Type B pancreatic cell (in vitro differentiated cells): ENCODE results near the gene MEIS2. TPM values are rescaled to one million over a fixed set of nuclear protein-coding genes. Genes with fewer than 3 reads are reported as not detected.

ENCODE experiments used
- DNase-seq: peaks from one replicate; pipeline ENCODE4 v3.0.0; 2021; ENCODE audit warnings: mixed read lengths; ENCODE audit not compliant: unreplicated experiment; ENCODE audit errors: extremely low spot score
- H3K27ac Mint-ChIP-seq: 2 replicates; pipeline ENCODE4 v1.8.0; 2021; ENCODE audit warnings: mild to moderate bottlenecking, mixed read lengths
- H3K27me3 Mint-ChIP-seq: 2 replicates; pipeline ENCODE4 v1.8.0; 2021; ENCODE audit warnings: mixed read lengths
- H3K36me3 Mint-ChIP-seq: 2 replicates; pipeline ENCODE4 v1.8.0; 2021; ENCODE audit warnings: mixed read lengths
- H3K4me1 Mint-ChIP-seq: one replicate; pipeline ENCODE4 v1.8.0; 2021; ENCODE audit warnings: mixed read lengths; ENCODE audit not compliant: unreplicated experiment
- H3K4me3 Mint-ChIP-seq: 2 replicates; pipeline ENCODE4 v1.8.0; 2021; ENCODE audit warnings: mild to moderate bottlenecking, mixed read lengths
- H3K9me3 Mint-ChIP-seq: 2 replicates; pipeline ENCODE4 v1.8.0; 2021; ENCODE audit warnings: mixed read lengths
- total RNA-seq: library from RNA; stranded (reverse); gene quantifications from 2 replicates; pipeline ENCODE4 v1.2.1, GENCODE V29; 2021; ENCODE audit warnings: low replicate concordance
- TF ChIP-seq, protein P1 (sequence below): fragments of 200-600 bp; sonication (generic); conservative IDR thresholded peaks from 2 replicates; pipeline ENCODE4 v1.5.0; 2021; ENCODE audit warnings: antibody characterized with exemption, mild to moderate bottlenecking

Gene MEIS2
- total RNA-seq, 1 donor from 2014 or later, result 211 TPM

DNA sequence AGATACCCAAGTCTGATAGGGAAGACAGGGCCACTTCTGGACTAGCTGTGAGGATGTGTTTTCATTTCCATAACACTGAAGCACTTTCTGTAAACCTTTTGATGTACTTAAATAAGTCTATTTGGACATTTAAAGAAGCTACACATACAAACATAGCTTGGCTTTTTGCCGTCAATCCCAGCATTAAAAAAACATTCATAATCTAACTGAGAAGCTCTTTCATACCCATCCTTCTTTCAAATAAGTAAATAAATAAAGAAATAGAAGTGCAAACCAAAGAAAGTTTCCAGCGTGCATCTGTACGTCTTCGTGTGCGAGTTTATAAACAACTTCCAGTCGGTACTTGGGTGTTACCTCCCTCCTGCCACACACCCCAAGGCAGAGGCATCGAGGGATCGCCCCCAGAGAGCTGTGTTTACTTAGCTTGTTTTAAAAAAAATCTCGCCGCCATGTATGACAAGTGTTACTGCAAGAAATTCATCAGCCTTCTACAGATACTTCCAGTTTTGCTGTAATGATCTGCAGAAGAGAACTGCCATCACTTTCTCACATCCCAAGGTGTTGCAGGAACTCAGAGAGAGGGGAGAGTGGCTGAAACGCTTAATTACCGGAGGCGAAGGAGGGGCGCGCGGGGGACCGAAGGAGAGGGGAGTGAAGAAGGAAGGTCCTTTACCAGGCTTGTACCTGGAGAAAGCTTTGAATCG lies 9.0 kb upstream of the MEIS2 start:
- TF ChIP-seq, protein P1, sequence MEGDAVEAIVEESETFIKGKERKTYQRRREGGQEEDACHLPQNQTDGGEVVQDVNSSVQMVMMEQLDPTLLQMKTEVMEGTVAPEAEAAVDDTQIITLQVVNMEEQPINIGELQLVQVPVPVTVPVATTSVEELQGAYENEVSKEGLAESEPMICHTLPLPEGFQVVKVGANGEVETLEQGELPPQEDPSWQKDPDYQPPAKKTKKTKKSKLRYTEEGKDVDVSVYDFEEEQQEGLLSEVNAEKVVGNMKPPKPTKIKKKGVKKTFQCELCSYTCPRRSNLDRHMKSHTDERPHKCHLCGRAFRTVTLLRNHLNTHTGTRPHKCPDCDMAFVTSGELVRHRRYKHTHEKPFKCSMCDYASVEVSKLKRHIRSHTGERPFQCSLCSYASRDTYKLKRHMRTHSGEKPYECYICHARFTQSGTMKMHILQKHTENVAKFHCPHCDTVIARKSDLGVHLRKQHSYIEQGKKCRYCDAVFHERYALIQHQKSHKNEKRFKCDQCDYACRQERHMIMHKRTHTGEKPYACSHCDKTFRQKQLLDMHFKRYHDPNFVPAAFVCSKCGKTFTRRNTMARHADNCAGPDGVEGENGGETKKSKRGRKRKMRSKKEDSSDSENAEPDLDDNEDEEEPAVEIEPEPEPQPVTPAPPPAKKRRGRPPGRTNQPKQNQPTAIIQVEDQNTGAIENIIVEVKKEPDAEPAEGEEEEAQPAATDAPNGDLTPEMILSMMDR, result no peak
- Mint-ChIP-seq H3K9me3 (no peaks in the 10 kb centered on the region), H3K4me3 (peak overlapping the region; percentile 99), H3K36me3 (no peaks in the 10 kb centered on the region), H3K4me1 (peaks cover 69% of the 10 kb centered on the region), H3K27me3 (peaks cover 62% of the 10 kb centered on the region), H3K27ac (peak overlapping the region; percentile 99)
- DNase-seq, result no peak

DNA sequence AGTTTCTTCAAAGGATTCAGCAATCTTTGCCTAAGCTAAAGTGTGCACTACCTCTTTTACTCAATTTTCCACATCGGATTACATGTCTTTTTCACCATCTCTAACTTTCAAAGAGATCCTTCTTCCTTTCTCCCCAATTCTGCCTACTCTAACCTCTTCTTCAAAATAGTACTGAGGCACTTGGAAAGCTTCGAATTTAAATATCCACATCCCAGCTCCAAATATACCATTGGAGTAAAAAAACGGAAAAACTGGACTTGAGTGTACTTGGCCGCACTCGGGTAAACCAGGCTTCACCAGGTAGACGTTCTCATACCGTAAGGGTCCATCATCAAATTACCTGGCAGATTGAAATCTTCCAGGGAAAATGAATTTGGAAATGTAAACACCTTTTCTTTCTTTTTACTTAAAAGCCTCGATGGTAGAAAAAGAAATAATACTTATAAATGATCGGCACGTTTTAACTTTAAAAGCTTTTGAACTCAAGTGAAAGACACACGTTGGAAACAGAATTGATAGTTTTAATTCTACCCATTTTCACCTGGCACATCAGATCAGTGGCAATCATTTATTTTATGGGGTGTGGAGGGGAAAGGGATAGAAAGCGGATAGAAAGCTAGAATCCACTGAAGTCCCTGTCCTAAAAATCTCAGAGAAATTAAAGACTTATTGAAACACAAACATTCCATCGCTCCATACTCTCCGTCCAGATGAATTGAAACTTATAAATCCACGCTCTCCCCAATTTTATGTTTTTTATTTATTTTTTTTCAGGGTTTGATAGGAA lies 8.2 kb upstream of the MEIS2 start:
- TF ChIP-seq, protein P1, result no peak
- H3K4me3 Mint-ChIP-seq, result peak overlapping the region; percentile 99
- H3K27me3 Mint-ChIP-seq, result peaks cover 69% of the 10 kb centered on the region
- no peaks in the 10 kb centered on the region for H3K36me3 Mint-ChIP-seq
- H3K27ac Mint-ChIP-seq, result peak overlapping the region; percentile 99
- no peak for DNase-seq
- H3K4me1 Mint-ChIP-seq, result peaks cover 72% of the 10 kb centered on the region
- H3K9me3 Mint-ChIP-seq, result no peaks in the 10 kb centered on the region

DNA sequence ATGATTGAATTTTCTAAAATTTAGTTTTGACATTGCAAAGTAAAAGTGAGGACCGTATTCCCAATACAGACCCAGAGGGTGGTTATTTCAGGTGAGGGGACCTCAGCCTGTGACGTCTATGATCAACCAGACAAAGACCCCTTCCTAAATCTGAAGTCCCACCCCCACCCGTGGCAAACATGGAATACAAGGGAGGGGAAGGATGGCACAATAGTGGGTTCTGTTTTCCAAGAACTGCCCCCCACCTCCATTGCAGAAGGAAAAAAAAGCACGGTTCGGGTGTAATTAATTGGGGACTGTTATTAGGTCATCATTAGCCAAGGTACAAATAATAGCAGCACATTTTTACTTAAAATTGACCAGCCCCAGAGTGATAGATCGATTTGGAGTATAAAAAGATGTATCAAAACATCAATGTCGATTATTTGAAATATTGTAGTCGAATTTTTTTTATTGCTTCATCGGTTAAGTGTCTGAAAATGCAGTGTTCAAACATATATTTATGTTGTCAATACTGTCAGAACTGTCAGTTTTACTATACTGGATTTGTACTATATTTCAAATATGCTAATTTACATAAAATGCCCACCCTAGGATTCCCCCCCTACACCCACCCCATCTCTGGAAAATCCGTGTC lies 7.5 kb upstream of the MEIS2 start:
- no peak for DNase-seq
- no peaks in the 10 kb centered on the region for H3K36me3 Mint-ChIP-seq
- peaks cover 69% of the 10 kb centered on the region for H3K27me3 Mint-ChIP-seq
- H3K27ac Mint-ChIP-seq, result peak overlapping the region; percentile 99
- TF ChIP-seq, protein P1, result no peak
- peak overlapping the region; percentile 99 for H3K4me3 Mint-ChIP-seq
- H3K9me3 Mint-ChIP-seq, result no peaks in the 10 kb centered on the region
- H3K4me1 Mint-ChIP-seq, result peaks cover 71% of the 10 kb centered on the region

DNA sequence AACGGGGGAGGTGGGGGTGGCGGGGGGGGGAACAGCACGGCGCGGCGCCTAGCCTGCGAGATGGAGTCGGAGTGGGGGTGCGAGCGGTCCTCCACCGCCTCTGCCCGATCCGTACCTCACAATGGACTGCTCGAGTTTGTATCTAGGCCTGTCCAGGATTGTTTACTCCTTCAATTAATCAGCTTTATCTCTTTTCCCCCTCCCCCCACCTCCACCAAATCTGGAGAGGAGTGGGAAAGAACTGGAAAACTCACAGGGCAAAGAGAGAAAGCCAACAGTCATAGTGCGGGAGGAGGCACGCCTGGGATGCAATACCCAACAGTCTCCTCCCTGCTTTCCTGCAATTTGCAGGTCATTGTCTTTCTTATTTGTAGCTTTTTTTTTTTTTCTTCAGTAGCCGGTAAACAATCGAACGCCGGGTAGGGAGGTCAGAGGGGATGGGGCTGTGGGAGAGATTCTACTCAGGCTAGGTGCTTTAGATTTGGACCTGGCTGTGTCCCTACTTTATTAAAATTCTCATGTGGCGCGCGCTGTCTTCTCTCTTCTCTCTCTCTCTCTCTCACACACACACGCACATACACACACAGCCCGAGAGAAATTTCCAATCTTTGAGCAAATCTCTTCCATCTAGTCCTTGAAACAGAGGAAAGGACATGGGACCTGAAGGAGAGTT lies 6.9 kb upstream of the MEIS2 start:
- Mint-ChIP-seq H3K27ac (peak overlapping the region; percentile 99), H3K36me3 (peaks cover 5% of the 10 kb centered on the region), H3K4me1 (peaks cover 66% of the 10 kb centered on the region), H3K4me3 (peak overlapping the region; percentile 99), H3K27me3 (peaks cover 73% of the 10 kb centered on the region), H3K9me3 (no peaks in the 10 kb centered on the region)
- no peak for DNase-seq
- TF ChIP-seq, protein P1, result no peak

DNA sequence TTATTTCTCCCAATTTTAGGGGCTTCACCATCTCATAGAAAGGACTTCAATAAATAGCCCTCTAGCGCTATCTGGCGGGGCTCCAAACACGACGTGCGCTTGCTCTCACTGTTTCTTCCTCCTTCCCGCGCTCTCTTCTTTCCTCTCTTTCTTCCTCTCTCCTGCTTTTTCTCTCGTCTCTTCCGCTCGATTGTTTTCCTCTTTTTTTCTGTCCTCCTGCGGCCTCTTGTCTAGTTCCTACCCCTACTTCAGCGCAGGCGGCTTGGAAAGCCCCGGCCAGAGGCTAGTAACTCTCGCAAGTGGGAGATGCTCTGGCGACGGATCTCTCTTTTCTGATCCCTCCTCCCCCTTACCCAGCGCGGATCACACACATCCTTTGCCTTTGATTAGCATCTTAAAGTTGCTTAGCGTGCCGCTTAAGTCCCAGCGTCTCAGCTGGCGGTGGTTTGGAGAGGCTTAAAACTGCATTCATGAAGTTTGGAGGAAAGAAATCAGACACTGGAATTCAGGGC lies 6.2 kb upstream of the MEIS2 start:
- Mint-ChIP-seq H3K36me3 (peaks cover 7% of the 10 kb centered on the region), H3K27ac (peak overlapping the region; percentile 99), H3K4me1 (peaks cover 60% of the 10 kb centered on the region), H3K4me3 (peak overlapping the region; percentile 99), H3K27me3 (peaks cover 68% of the 10 kb centered on the region), H3K9me3 (no peaks in the 10 kb centered on the region)
- TF ChIP-seq, protein P1, result peak; percentile 84
- DNase-seq, result no peak
